MCF 10A (cell line): Measurements from ENCODE around the gene RACGAP1. TPM values are rescaled to one million over a fixed set of nuclear protein-coding genes. Genes with fewer than 3 reads are reported as not detected.

ENCODE experiments used
- BruUV-seq: library from RNA; stranded (reverse); fragments of 400-500 nt; replicated peaks from 2 replicates; lab custom pipeline; 2021; lab: Mats Ljungman, UMichigan
- CTCF ChIA-PET: fragments of 300-600 bp; sonication (Branson Sonifier 250); formaldehyde crosslinking; extraction: SDS; loops from one replicate; lab custom pipeline; 2021; ENCODE audit warnings: antibody characterized with exemption, inconsistent platforms; lab: Yijun Ruan, JAX
- POLR2A ChIA-PET: fragments of 300-600, 350-650 bp; sonication (Branson Sonifier 250); formaldehyde crosslinking; extraction: SDS; loops from one replicate; lab custom pipeline; 2020; ENCODE audit warnings: antibody characterized with exemption, inconsistent platforms; lab: Yijun Ruan, JAX
- DNase-seq: peaks from one replicate; pipeline ENCODE4 v3.0.0-alpha.2; 2018; ENCODE audit not compliant: unreplicated experiment
- H3K27ac Mint-ChIP-seq: one replicate; pipeline ENCODE4 v1.8.0; 2022; ENCODE audit warnings: mild to moderate bottlenecking, low read depth, mixed read lengths; ENCODE audit not compliant: unreplicated experiment
- H3K27me3 Mint-ChIP-seq: one replicate; pipeline ENCODE4 v1.8.0; 2022; ENCODE audit warnings: mixed read lengths; ENCODE audit not compliant: insufficient read depth, unreplicated experiment
- H3K36me3 Mint-ChIP-seq: one replicate; pipeline ENCODE4 v1.8.0; 2022; ENCODE audit warnings: mild to moderate bottlenecking, moderate library complexity, mixed read lengths; ENCODE audit not compliant: insufficient read depth, unreplicated experiment
- H3K4me1 Mint-ChIP-seq: one replicate; pipeline ENCODE4 v1.8.0; 2022; ENCODE audit warnings: mixed read lengths; ENCODE audit not compliant: insufficient read depth, unreplicated experiment
- H3K4me3 Mint-ChIP-seq: one replicate; pipeline ENCODE4 v1.8.0; 2022; ENCODE audit warnings: mild to moderate bottlenecking, moderate library complexity, mixed read lengths; ENCODE audit not compliant: unreplicated experiment
- H3K9me3 Mint-ChIP-seq: one replicate; pipeline ENCODE4 v1.8.0; 2022; ENCODE audit warnings: mixed read lengths; ENCODE audit not compliant: unreplicated experiment
- intact Hi-C: fragments of 100-400 bp; cut with micrococcal nuclease; formaldehyde crosslinking; loops from 2 replicates; pipeline ENCODE4 v1.14.1; 2022
- total RNA-seq: library from RNA; stranded (reverse); gene quantifications from 2 replicates; pipeline ENCODE4 v1.2.3, GENCODE V29; 2022
- TF ChIP-seq, protein P1 (sequence below): fragments of 200-600 bp; IDR thresholded peaks from one replicate; pipeline ENCODE4 v1.8.0; 2022; ENCODE audit warnings: antibody characterized with exemption, mild to moderate bottlenecking; ENCODE audit not compliant: unreplicated experiment

RACGAP1 gene
- total RNA-seq, 1 experiment from 2014 or later = 67.9 TPM

DNA sequence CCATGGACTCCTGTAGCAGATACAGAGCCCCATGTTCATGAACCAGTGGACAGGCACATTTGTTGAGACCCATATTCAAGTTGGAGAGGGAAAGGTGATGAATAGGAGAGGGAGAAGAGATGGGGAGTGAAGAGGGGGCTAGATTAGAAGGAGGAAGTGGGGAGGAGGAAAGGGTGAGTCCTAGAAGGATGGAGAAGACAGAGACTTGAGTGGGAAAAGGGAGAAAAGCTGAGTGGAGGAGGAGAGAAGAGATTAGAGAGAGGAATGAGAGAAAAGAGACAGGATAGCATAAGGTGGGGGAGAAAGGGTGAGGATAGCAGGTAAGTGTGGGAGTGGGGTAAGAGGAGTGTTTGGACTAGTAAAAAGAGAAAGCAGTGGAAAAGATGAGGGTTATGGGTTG is 27.2 kb upstream of the RACGAP1 start:
- TF ChIP-seq, protein P1, sequence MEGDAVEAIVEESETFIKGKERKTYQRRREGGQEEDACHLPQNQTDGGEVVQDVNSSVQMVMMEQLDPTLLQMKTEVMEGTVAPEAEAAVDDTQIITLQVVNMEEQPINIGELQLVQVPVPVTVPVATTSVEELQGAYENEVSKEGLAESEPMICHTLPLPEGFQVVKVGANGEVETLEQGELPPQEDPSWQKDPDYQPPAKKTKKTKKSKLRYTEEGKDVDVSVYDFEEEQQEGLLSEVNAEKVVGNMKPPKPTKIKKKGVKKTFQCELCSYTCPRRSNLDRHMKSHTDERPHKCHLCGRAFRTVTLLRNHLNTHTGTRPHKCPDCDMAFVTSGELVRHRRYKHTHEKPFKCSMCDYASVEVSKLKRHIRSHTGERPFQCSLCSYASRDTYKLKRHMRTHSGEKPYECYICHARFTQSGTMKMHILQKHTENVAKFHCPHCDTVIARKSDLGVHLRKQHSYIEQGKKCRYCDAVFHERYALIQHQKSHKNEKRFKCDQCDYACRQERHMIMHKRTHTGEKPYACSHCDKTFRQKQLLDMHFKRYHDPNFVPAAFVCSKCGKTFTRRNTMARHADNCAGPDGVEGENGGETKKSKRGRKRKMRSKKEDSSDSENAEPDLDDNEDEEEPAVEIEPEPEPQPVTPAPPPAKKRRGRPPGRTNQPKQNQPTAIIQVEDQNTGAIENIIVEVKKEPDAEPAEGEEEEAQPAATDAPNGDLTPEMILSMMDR = no peak
- Mint-ChIP-seq H3K9me3 (no peaks in the 10 kb centered on the region), H3K36me3 (no peaks in the 10 kb centered on the region), H3K27me3 (peaks cover 49% of the 10 kb centered on the region), H3K27ac (peak overlapping the region; percentile 11), H3K4me1 (peaks cover 18% of the 10 kb centered on the region), H3K4me3 (no peak overlapping the region)
- ChIA-PET CTCF (interaction anchor here (1.0 to 4.4 kb wide), 2 partner anchors 14 to 86 kb away, joined by 6 to 90 read pairs; no protein-coding TSS in a partner anchor), POLR2A (no interaction called here)
- no TSS peak for BruUV-seq
- intact Hi-C loops = no loop called here
- no peak for DNase-seq

DNA sequence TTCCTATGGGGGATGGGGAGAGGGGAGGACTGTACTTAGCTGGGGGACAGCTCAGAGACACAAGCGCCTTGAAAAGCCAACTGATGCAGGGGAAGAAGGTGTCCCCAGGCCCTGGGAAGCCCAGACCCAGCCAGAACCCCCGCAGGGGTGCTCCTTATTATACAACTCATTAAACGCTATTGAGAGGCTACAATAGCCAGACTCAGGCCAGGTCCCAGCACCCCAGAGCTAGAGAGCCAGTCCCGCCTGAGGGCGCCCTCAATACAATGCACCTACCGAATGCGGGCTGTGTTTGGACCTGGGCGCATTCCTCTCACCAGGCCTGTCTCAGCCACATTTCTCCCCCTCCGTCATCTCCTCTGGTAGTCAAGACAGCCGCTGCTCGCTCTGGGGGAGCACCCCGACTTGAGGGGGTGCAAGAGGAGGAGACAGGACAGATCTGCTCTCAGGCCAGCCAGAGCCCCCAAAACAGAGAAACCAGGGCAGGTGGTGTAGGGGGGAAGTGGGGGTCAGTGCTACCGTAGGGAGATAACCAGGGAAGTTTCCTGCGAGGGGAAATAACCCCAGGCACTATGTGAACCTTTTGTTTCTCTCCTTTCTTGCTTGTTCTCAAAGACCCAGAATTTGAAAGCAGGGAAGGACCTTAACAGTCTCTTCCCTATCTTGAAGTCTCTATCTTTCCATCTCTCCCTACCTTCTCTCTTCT is 26.0 kb upstream of the RACGAP1 start:
- Mint-ChIP-seq H3K9me3 (no peaks in the 10 kb centered on the region), H3K27me3 (peaks cover 39% of the 10 kb centered on the region), H3K4me1 (peaks cover 8% of the 10 kb centered on the region), H3K4me3 (no peak overlapping the region), H3K27ac (no peak overlapping the region), H3K36me3 (no peaks in the 10 kb centered on the region)
- intact Hi-C loops = no loop called here
- POLR2A ChIA-PET = interaction anchor here (0.6 kb wide), 1 partner anchor 13 kb away, joined by 3 read pairs; no protein-coding TSS in a partner anchor
- TF ChIP-seq, protein P1 = no peak
- CTCF ChIA-PET = interaction anchor here (0.6 to 1.8 kb wide), 3 partner anchors 20 to 106 kb away, joined by 3 to 6 read pairs (median 3); no protein-coding TSS in a partner anchor
- DNase-seq = no peak
- no TSS peak for BruUV-seq

DNA sequence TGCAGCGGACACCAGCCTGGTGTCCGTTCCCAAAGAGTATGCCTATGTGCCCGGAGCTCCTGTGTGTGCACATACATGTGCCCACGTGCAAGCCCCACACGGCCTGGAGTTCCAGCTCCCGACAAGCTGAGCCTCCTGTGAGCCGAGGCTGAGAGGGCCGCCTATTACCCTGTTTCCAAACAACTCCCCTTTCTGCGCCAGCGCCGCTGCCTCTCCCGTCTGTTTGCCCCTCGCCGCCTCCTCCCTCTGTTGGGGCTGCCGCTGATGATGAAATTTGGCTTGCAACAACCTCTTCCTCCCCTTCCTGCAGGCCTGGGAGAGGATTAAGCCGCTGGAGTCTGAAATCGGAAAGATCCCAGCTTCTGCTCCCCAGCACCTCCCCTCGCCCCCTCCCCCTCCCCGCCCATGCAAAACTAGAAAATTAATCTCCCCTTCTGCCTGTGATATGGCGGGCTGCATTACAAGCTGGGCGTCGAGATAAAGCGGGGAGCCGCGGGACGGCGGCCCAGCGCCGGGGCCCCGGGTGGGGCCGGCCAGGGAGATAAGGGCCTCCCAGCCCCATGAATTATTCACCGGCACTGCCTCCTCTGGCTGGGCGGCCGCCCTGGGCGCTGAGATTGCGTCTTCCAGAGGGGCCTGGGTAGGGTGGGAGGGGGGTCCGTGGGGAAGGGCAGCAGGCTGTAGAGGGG is 25.3 kb upstream of the RACGAP1 start:
- DNase-seq = no peak
- Mint-ChIP-seq H3K36me3 (no peaks in the 10 kb centered on the region), H3K4me1 (peaks cover 1% of the 10 kb centered on the region), H3K27me3 (peaks cover 34% of the 10 kb centered on the region), H3K9me3 (no peaks in the 10 kb centered on the region), H3K4me3 (no peak overlapping the region), H3K27ac (no peak overlapping the region)
- intact Hi-C loops = no loop called here
- ChIA-PET CTCF (interaction anchor here (0.5 to 2.0 kb wide), 8 partner anchors 12 to 462 kb away, joined by 3 to 13 read pairs (median 4); no protein-coding TSS in a partner anchor), POLR2A (interaction anchor here (1.1 kb wide), 1 partner anchor 92 kb away, joined by 3 read pairs; no protein-coding TSS in a partner anchor)
- BruUV-seq = no TSS peak
- TF ChIP-seq, protein P1 = no peak

DNA sequence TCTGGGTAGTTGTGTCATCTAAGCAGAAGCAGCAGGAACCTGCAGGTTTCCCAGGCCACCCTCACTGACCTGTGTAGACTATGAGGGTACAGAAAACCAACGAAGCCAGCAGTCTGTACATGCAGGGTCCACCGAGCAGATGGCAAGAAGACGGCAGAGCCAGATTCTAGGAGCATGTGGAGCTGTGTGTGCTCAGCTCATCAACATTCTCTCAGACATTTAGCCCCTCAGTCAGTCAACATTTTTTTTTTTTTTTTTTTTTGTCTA is 24.8 kb upstream of the RACGAP1 start:
- H3K27ac Mint-ChIP-seq = no peak overlapping the region
- TF ChIP-seq, protein P1 = no peak
- ChIA-PET POLR2A (interaction anchor here (1.1 kb wide), 1 partner anchor 91 kb away, joined by 3 read pairs; no protein-coding TSS in a partner anchor), CTCF (interaction anchor here (0.5 to 2.0 kb wide), 7 partner anchors 11 to 461 kb away, joined by 3 to 13 read pairs (median 4); no protein-coding TSS in a partner anchor)
- H3K27me3 Mint-ChIP-seq = peaks cover 34% of the 10 kb centered on the region
- no TSS peak for BruUV-seq
- no peak overlapping the region for H3K4me3 Mint-ChIP-seq
- H3K36me3 Mint-ChIP-seq = no peaks in the 10 kb centered on the region
- DNase-seq = no peak
- no peaks in the 10 kb centered on the region for H3K4me1 Mint-ChIP-seq
- intact Hi-C loops = no loop called here
- no peaks in the 10 kb centered on the region for H3K9me3 Mint-ChIP-seq
